H9 (cell line): ENCODE results near the gene P2RX2. TPM values are rescaled to one million over a fixed set of nuclear protein-coding genes. Genes with fewer than 3 reads are reported as not detected.
A peak's percentile ranks its signal among the peaks of the same experiment; 100 is the strongest.

Experiments
- DNase-seq: peaks from one replicate; pipeline ENCODE4 v3.0.0-alpha.2; 2017
- H2AFZ ChIP-seq: one replicate; pipeline ENCODE4 v1.6.1; 2013; ENCODE audit warnings: mild to moderate bottlenecking, low read length, control low read depth, moderate library complexity
- H2AK5ac ChIP-seq: 2 replicates; pipeline ENCODE4 v1.6.1; 2013; ENCODE audit warnings: low read length, control low read depth, mixed read lengths; ENCODE audit not compliant: insufficient read length
- H2BK120ac ChIP-seq: one replicate; pipeline ENCODE4 v1.6.1; 2013; ENCODE audit warnings: low read depth, mild to moderate bottlenecking, low read length, control low read depth, inconsistent platforms; ENCODE audit not compliant: poor library complexity, severe bottlenecking
- H2BK12ac ChIP-seq: 2 replicates; pipeline ENCODE4 v1.6.1; 2013; ENCODE audit warnings: low read length, control low read depth, mixed read lengths, low read depth; ENCODE audit not compliant: insufficient read length
- H2BK15ac ChIP-seq: 2 replicates; pipeline ENCODE4 v1.6.1; 2013; ENCODE audit warnings: low read depth, low read length, control low read depth
- H2BK20ac ChIP-seq: one replicate; pipeline ENCODE4 v1.6.1; 2013; ENCODE audit warnings: low read depth, mild to moderate bottlenecking, low read length, control low read depth, inconsistent platforms; ENCODE audit not compliant: poor library complexity, severe bottlenecking
- H2BK5ac ChIP-seq: 2 replicates; pipeline ENCODE4 v1.6.1; 2013; ENCODE audit warnings: low read length, control low read depth, mixed read lengths; ENCODE audit not compliant: insufficient read length
- H3K14ac ChIP-seq: 2 replicates; pipeline ENCODE4 v1.6.1; 2013; ENCODE audit warnings: low read length, control low read depth; ENCODE audit not compliant: insufficient read depth
- H3K18ac ChIP-seq: 2 replicates; pipeline ENCODE4 v1.6.1; 2013; ENCODE audit warnings: low read depth, mild to moderate bottlenecking, mixed read lengths, low read length, control low read depth; ENCODE audit not compliant: insufficient read length
- H3K23ac ChIP-seq: 2 replicates; pipeline ENCODE4 v1.6.1; 2013; ENCODE audit warnings: low read length, control low read depth, mixed read lengths, low read depth; ENCODE audit not compliant: insufficient read length
- H3K23me2 ChIP-seq: 2 replicates; pipeline ENCODE4 v1.6.1; 2013; ENCODE audit warnings: low read depth, mild to moderate bottlenecking, mixed read lengths, low read length, control low read depth; ENCODE audit not compliant: insufficient read length, poor library complexity, severe bottlenecking
- H3K27ac ChIP-seq: 2 replicates; pipeline ENCODE4 v1.5.1; 2013; ENCODE audit warnings: low read length, control low read depth, mixed read lengths, low read depth; ENCODE audit not compliant: insufficient read length
- H3K27me3 ChIP-seq: 2 replicates; pipeline ENCODE4 v1.6.1; 2013; ENCODE audit warnings: low read length, control low read depth, inconsistent platforms; ENCODE audit not compliant: insufficient read depth
- H3K4ac ChIP-seq: 2 replicates; pipeline ENCODE4 v1.6.1; 2013; ENCODE audit warnings: low read depth, mild to moderate bottlenecking, control low read depth, inconsistent platforms, low read length, moderate library complexity
- H3K4me1 ChIP-seq: 2 replicates; pipeline ENCODE4 v1.6.1; 2013; ENCODE audit warnings: low read length, control low read depth, inconsistent platforms; ENCODE audit not compliant: insufficient read depth
- H3K4me2 ChIP-seq: 2 replicates; pipeline ENCODE4 v1.6.1; 2013; ENCODE audit warnings: low read length, control low read depth, mixed read lengths; ENCODE audit not compliant: insufficient read length, insufficient read depth
- H3K56ac ChIP-seq: 2 replicates; pipeline ENCODE4 v1.6.1; 2013; ENCODE audit warnings: low read depth, mild to moderate bottlenecking, mixed read lengths, low read length, control low read depth; ENCODE audit not compliant: insufficient read length
- H3K79me1 ChIP-seq: 2 replicates; pipeline ENCODE4 v1.6.1; 2013; ENCODE audit warnings: low read depth, mild to moderate bottlenecking, moderate library complexity, low read length, control low read depth, inconsistent platforms; ENCODE audit not compliant: insufficient read depth, poor library complexity, severe bottlenecking
- H3K79me2 ChIP-seq: 2 replicates; pipeline ENCODE4 v1.6.1; 2013; ENCODE audit warnings: low read length, control low read depth, inconsistent platforms; ENCODE audit not compliant: insufficient read depth
- H3K9ac ChIP-seq: 2 replicates; pipeline ENCODE4 v1.6.1; 2013; ENCODE audit warnings: low read length, control low read depth, mixed read lengths; ENCODE audit not compliant: insufficient read length; ENCODE audit errors: extremely low read depth
- H3K9me3 ChIP-seq: one replicate; pipeline ENCODE4 v1.6.1; 2013; ENCODE audit warnings: low read depth, low read length, inconsistent platforms; ENCODE audit not compliant: control insufficient read depth
- H3T11ph ChIP-seq: one replicate; pipeline ENCODE4 v1.6.1; 2013; ENCODE audit warnings: mild to moderate bottlenecking, low read length, control low read depth, inconsistent platforms
- H4K20me1 ChIP-seq: one replicate; pipeline ENCODE4 v1.6.1; 2013; ENCODE audit not compliant: control insufficient read depth, insufficient read length, insufficient read depth
- H4K5ac ChIP-seq: 2 replicates; pipeline ENCODE4 v1.6.1; 2013; ENCODE audit warnings: low read depth, mild to moderate bottlenecking, mixed read lengths, low read length, control low read depth; ENCODE audit not compliant: insufficient read length
- H4K8ac ChIP-seq: replicated peaks from 2 replicates; pipeline ENCODE4 v1.6.1; 2013; ENCODE audit warnings: low read length, control low read depth, mixed read lengths, low read depth; ENCODE audit not compliant: insufficient read length
- H4K91ac ChIP-seq: 2 replicates; pipeline ENCODE4 v1.6.1; 2013; ENCODE audit warnings: low read depth, mild to moderate bottlenecking, moderate library complexity, mixed read lengths, low read length, control low read depth; ENCODE audit not compliant: insufficient read length
- H3K27ac Mint-ChIP-seq, 3 experiments: 2 replicates in 2 of 3; 3 replicates in 1 of 3; pipeline ENCODE4 v1.8.0; 2020 to 2021; ENCODE audit warnings: mixed read lengths in 3 of 3, mild to moderate bottlenecking in 1 of 3, moderate library complexity in 1 of 3
- H3K27me3 Mint-ChIP-seq: 2 replicates; pipeline ENCODE4 v1.8.0; 2021; ENCODE audit warnings: low read depth, mild to moderate bottlenecking, moderate library complexity, mixed read lengths
- H3K36me3 Mint-ChIP-seq, 3 experiments: 2 replicates in 2 of 3; 3 replicates in 1 of 3; pipeline ENCODE4 v1.8.0; 2020 to 2021; ENCODE audit warnings: low read depth in 3 of 3, mixed read lengths in 3 of 3; ENCODE audit not compliant: insufficient read depth in 1 of 3
- H3K4me1 Mint-ChIP-seq, 2 experiments: 2 replicates each; pipeline ENCODE4 v1.8.0; 2020; ENCODE audit warnings: mixed read lengths in 2 of 2
- H3K4me3 Mint-ChIP-seq, 2 experiments: 2 replicates in 1 of 2; 3 replicates in 1 of 2; pipeline ENCODE4 v1.8.0; 2020 to 2021; ENCODE audit warnings: mild to moderate bottlenecking in 2 of 2, mixed read lengths in 2 of 2, moderate library complexity in 1 of 2
- H3K9me3 Mint-ChIP-seq, 2 experiments: 2 replicates in 1 of 2; 3 replicates in 1 of 2; pipeline ENCODE4 v1.8.0; 2020; ENCODE audit warnings: mild to moderate bottlenecking in 2 of 2, mixed read lengths in 2 of 2, moderate library complexity in 1 of 2
- WGBS: extraction: QIAGEN DNeasy Blood & Tissue Kit; methylation state at CpG from one replicate; pipeline ENCODE4 v1.1.7; 2013; ENCODE audit warnings: missing lambda C conversion rate, low lambda C conversion rate, mixed read lengths; ENCODE audit not compliant: insufficient read length; ENCODE audit errors: extremely low coverage; 5-methylcytosine and 5-hydroxymethylcytosine counted together
- total RNA-seq: library from RNA; stranded (reverse); gene quantifications from 2 replicates; pipeline ENCODE4 v1.2.1, GENCODE V29; 2021
- TF ChIP-seq, protein P1 (sequence below): fragments of 200-600 bp; sonication (generic); conservative IDR thresholded peaks from 3 replicates; pipeline ENCODE4 v1.8.0; 2021; ENCODE audit warnings: antibody characterized with exemption, mild to moderate bottlenecking

P2RX2 gene
- total RNA-seq, 1 experiment from 2014 or later: 1.8 TPM

GRCh38 chr12:132601171-132601883, 17.2 kb upstream of the P2RX2 start:
- Histone ChIP-seq H2BK15ac (no peak overlapping the region), H3K23ac (no peak overlapping the region), H3K27ac (no peak overlapping the region), H3K14ac (no peak overlapping the region), H3K4ac (no peak overlapping the region), H2AFZ (no peak overlapping the region), H3K9ac (no peak overlapping the region), H3K9me3 (no peaks in the 10 kb centered on the region), H3K23me2 (peaks cover 4% of the 10 kb centered on the region), H3K79me2 (no peaks in the 10 kb centered on the region), H3T11ph (no peak overlapping the region), H3K18ac (no peak overlapping the region), H2BK120ac (no peak overlapping the region), H3K4me1 (no peaks in the 10 kb centered on the region), H2BK5ac (no peak overlapping the region), H2AK5ac (no peak overlapping the region), H3K4me2 (no peak overlapping the region), H4K8ac (no peak overlapping the region), H2BK20ac (no peak overlapping the region), H2BK12ac (no peak overlapping the region), H4K91ac (no peak overlapping the region), H4K5ac (no peak overlapping the region), H3K79me1 (no peaks in the 10 kb centered on the region), H4K20me1 (no peaks in the 10 kb centered on the region), H3K27me3 (peaks cover 17% of the 10 kb centered on the region), H3K56ac (no peak overlapping the region)
- Mint-ChIP-seq H3K4me3 (peak overlapping the region in 1 of 2 experiments; percentile 21; a peak in 2 of 5 replicates), H3K4me1 (peaks cover 13 to 25% of the 10 kb centered on the region in 2 experiments), H3K36me3 (no peaks in the 10 kb centered on the region; a peak in 1 of 7 replicates), H3K27me3 (peaks cover 87% of the 10 kb centered on the region), H3K9me3 (peaks cover 0 to 2% of the 10 kb centered on the region in 2 experiments; a peak in 2 of 5 replicates), H3K27ac (no peak overlapping the region; a peak in 2 of 7 replicates)
- no CpG with 5 or more reads among the region's 31 CpGs for WGBS
- DNase-seq: no peak
- TF ChIP-seq, protein P1, sequence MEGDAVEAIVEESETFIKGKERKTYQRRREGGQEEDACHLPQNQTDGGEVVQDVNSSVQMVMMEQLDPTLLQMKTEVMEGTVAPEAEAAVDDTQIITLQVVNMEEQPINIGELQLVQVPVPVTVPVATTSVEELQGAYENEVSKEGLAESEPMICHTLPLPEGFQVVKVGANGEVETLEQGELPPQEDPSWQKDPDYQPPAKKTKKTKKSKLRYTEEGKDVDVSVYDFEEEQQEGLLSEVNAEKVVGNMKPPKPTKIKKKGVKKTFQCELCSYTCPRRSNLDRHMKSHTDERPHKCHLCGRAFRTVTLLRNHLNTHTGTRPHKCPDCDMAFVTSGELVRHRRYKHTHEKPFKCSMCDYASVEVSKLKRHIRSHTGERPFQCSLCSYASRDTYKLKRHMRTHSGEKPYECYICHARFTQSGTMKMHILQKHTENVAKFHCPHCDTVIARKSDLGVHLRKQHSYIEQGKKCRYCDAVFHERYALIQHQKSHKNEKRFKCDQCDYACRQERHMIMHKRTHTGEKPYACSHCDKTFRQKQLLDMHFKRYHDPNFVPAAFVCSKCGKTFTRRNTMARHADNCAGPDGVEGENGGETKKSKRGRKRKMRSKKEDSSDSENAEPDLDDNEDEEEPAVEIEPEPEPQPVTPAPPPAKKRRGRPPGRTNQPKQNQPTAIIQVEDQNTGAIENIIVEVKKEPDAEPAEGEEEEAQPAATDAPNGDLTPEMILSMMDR: no peak
